HG02981 (cell line): ENCODE results near the gene PTGES3L.
A peak's percentile ranks its signal among the peaks of the same experiment; 100 is the strongest.
"Not testable (repeated sequence)": the region's sequence is repeated elsewhere in the genome, so short reads cannot be mapped to it uniquely, and the experiment has no call there.

Source experiments
- ATAC-seq: cut with Tn5 transposase; IDR thresholded peaks from one replicate; pipeline ENCODE4 v1.9.1; 2021; ENCODE audit warnings: mild to moderate bottlenecking, moderate library complexity; ENCODE audit not compliant: unreplicated experiment

The PTGES3L gene

DNA sequence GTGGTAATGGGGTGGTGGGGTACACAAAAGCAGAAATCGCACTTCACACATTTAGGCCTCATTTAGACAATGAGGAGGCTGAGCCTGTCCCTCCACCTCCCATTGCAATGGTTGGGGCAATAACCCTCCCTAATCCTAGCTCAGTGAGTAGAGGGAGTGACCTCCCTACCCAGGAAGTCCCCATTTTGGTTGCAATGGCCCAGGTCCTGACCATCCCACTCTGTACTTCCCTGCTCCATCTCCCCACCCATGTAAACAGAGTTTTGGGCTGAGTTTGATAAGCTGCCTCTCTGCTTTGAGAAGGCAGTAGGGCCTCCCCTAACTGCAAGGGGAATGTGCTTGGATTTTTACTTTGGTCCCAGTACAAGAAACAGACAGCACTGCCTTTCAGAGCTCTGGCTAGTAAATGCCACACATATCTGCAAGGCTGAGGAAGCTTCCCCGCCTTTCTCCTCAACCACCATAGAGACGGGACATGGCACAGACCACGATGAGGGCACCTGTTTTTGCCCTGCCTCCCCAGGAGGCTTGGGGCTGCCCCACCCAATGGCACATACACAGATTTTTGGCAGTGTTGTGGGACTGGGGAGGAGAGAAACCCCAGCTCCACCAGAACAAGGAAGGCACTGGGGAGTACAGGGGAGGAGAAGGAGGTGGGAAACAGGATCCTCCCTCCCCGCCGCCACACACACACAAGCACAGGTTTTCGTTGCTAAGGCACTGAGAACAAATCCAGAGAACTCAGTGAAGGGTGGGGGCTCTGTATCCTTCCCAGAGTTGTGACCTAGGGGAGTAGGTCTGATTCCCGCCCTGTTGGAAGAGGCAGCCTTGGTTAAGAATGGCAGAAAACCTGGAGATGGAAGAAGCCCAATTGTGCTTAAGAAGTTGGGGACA lies 35.0 kb upstream of the PTGES3L start:
- no peak for ATAC-seq

DNA sequence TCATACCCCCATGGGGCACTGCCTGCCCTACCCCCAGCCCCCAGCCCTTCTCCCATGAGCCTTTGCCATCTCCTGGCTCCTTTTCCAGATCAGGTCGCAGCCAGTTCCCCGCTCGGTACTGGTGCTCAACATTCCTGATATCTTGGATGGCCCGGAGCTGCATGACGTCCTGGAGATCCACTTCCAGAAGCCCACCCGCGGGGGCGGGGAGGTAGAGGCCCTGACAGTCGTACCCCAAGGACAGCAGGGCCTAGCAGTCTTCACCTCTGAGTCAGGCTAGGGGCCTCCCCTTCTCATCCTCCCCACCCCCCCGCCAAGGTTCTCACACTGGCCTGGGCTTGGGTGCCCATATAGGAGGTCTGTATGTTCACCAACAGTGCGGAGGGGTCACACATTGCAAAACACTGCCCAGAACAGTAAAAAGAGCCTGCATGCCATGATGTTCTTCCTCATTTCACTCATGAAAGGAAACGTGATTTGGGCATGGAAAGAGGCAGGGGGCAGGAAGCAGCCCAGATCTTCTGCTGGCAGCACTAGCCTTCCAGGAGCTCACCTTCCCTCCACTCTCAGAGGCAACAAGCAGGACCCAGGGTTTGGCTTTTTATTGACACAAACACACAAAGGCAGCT lies 34.3 kb upstream of the PTGES3L start:
- no peak for ATAC-seq

DNA sequence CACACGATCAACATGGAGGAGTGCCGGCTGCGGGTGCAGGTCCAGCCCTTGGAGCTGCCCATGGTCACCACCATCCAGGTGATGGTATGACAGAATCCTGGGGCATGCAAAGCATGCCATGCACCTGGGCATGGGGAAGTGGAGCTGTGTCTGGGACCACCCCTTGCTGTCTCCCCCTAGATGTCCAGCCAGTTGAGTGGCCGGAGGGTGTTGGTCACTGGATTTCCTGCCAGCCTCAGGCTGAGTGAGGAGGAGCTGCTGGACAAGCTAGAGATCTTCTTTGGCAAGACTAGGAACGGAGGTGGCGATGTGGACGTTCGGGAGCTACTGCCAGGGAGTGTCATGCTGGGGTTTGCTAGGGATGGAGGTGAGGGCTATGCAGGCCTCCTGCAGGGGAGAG lies 33.4 kb upstream of the PTGES3L start:
- ATAC-seq, result no peak

DNA sequence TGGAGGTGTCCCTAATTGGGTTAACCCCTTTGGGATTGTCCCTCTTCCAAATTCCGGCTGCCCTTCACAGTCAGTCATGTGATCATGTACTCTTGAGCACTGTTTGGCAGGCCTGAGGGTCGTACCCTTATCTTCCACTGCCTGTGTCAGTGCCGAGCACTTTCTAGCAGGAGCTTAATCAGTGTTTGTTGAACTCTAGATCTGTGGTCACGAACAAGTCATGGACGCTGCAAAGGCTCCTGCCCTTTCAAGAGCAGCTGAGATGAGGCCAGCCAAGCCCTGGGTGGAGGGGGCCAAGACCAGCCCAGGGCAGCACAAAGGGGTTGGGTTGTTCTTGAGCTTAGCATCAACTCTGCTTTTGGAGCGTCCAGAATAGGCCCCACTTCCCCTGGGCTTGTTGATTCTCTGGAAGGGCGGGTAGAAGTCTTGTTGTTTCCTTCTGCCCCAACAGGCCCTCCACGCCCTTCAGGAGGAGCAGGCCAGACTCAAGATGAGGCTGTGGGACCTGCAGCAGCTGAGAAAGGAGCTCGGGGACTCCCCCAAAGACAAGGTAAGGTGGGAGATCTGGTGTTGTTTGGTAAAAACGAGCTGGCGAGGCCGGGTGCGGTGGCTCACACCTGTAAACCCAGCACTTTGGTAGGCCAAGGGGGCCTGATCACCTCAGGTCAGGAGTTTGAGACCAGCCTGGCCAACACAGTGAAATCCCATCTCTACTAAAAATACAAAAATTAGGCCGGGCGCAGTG lies 32.0 kb upstream of the PTGES3L start:
- ATAC-seq, result no peak

DNA sequence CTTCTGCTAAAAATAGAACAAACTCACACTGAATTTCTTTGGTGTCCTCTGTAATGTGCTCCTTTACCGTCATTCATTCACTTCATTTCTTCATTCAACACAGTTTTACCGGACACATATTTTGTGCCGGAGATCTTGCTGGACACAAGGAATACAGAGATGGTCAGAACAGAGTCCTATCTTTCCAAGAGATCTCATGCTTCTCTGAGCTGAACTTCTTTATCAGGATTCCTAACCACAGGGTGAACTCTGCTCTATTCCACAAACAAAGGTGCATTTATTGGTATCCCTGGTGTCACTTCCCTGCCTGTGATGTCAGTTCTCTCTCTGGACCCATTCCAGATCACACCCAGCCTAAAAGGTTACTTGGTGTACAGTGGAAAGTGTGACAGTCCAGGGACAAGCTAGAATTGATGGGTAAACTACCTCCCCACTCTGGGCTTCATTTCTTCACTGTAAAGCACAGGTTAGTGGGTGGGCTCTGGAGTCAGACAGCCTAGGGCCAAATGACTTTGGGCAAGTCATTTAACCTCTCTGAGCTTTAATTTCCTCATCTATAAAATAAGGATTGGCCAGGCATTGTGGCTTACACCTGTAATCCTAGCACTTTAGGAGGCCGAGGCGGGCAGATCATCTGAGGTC lies 30.9 kb upstream of the PTGES3L start:
- no peak for ATAC-seq

DNA sequence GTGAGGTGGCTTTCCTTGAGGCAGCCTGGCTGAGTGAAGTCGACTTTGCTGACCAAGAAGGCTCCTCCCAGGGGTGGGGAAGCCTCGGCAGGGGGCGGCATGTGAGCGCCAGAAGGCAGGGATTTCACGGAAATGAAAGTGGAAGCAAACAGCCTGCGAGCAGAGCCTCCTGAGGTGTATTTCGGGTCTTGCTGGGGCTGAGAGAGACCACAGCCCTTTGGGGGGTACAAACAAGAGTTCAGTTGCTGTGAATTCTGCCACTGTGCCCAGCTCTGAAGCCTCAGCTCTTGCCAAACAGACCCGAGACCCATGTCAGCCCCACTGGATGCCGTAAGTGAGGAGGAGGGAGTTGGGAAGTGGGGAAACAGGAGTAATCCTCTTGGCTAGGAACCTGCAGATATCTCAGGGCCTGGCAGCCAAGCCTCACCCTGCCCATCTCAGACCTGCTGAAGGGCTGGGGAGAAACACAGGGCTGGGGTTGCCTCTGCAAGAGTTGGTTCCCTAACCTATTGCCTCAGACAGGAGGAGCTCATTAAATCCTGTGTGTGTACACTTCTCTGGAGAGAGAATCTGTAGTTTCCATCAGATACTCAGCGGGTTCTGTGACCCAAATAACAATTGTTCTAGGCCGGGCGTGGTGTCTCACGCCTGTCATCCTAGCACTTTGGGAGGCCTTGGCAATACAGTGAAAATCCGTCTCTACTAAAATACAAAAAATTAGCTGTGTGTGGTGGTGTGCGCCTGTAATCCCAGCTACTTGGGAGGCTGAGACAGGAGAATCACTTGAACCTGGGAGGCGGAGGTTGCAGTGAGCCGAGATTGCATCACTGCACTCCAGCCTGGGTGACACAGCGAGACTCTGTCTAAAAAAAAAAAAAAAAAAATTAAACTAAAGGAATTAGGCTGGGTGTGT lies 27.0 kb upstream of the PTGES3L start, which contains the start of gene IFI35:
TSS of gene IFI35 (plus strand) at position 146 of the 913 bp plus-strand sequence. CDS start at position 310, 164 bp downstream.
- peak; percentile 61 for ATAC-seq

DNA sequence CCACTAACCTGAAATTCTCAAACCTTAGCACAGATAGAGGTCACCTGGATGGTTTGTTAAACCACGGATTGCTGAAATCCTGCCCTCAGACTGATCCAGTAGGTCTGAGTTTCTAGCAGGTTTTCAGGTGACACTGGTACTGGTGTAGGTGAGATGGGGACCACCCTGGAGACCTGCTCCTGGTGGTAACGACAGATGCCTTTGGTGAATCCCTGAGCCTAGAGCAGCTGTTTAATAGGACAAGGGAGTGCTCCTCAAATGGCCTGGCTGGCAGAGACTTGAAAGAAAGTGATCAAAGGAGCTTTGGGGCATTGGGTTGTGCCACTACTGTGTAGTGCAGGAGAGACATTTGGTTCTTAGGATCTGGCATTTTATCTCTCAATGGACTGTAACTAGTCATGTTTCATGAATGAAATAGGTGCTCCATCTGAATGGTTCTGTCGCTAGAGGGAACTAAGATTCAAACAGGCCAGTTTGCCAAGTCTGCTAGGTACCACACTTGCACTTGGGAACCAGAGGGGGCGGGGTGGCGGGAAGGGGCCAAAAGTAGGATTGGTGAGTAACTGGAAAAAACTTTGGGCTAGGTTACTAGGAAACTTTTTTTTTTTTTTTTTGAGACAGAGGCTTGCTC lies 23.8 kb upstream of the PTGES3L start:
- ATAC-seq, result no peak

DNA sequence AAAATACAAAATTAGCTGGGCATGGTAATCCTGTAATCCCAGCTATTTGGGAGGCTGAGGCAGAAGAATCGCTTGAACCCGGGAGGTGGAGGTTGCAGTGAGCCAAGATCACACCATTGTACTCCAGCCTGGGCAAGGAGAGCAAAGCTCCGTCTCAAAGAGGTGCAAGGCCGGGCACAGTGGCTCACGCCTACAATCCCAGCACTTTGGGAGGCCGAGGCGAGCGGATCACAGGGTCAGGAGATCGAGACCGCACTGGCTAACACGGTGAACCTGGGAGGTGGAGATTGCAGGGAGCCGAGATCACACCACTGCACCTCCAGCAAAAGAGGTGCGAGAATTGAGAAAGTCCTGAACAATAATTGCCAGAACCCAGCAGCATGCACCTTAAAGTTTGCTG lies 21.0 kb upstream of the PTGES3L start:
- not testable (repeated sequence) for ATAC-seq

DNA sequence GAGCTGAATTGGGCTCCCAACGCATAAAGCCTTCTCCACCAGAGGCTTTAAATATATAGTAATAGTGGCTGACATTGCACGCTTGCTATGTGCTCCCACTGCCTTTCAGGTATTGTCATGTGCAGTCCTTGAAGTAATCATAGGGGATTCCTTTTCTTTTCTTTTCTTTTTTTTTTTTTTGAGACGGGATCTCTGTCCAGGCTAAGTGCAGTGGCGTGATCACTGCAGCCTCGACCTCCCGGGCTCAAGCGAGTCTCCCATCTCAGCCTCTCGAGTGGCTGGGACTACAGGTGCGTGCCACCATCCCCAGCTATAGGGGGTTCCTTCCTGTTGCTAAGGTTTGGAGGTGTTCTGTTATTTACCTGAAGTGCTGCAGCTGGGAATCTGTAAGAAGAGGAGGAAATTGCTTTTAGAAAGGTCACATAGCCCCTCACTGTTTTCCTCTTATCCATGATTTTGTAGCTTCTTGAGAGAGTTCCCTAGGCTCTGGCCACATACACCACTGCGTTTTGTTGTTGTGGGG lies 19.2 kb upstream of the PTGES3L start:
- no peak for ATAC-seq

DNA sequence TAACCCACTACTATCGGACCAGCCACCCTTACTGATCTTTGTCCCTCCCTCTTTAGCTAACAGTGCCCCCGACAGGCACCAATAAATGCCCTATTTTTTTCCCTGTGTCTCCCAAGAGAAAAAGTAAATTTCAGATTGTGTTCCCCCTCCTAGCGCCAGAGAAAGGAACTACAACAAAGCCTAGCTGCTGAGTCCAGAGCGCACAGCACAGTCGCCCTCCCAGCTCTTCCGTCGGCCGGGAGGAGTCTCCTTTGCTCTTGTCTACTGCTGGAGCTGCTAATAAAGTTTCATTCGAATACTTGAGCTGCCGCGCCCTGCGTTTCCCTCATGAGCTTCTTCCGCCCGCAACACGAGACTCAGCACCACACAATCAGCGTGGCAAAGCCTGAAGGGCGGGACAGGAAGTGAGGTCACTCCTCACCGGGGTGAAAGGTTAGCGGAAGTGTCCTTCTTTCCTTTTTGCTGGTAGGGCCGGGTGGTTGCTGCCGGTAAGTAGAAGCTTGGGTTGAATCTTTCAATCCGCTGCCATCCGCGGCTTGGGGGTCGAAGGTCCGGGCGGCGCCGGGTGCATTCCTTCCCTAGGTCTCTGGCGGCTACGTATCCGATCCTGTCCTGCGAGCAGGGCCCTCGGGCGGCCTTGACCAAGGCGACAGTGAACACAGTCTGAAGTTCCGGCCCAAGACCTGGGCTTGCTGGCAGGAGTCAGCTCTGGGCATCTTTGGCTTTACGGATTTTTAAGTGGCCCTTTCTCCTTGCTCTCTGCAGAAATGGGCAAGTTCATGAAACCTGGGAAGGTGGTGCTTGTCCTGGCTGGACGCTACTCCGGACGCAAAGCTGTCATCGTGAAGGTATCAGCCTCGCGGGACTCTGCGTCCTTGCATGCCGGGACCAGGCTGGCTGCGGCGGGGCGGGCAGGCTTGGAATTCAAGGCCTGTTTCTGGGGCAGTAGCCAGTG lies 18.4 kb upstream of the PTGES3L start, which contains the start of gene RPL27:
TSS of gene RPL27 (plus strand) at position 436 of the 955 bp plus-strand sequence. CDS start at position 768, 332 bp downstream.
- peak; percentile 93 for ATAC-seq

DNA sequence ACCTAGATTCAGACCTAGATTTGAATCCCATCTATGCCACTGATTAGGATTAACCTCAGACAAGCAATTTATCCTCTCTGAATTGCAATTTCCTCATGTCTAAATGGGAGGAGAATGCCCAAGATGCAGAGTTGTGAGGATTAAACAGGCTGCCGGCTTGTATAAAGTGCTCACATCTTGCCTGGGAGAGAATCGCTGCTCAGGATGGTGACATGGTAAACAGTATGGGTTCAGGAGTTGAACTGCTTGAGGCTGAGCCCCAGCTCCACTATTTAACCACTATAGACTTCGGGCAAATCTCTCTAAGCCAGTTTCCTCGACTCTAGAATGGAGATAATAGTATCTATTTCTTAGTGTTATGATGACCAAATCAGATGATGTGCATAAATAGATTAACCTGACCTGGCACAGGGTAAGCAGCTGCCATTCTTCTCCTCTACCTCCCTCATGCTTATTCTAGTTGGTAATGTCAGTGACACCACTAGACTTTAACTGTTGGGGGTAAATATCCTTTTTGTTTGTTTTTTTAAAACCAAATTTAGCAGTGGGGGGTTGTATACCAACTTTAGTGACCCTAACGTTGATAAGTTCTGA lies 17.6 kb upstream of the PTGES3L start:
- ATAC-seq, result no peak

DNA sequence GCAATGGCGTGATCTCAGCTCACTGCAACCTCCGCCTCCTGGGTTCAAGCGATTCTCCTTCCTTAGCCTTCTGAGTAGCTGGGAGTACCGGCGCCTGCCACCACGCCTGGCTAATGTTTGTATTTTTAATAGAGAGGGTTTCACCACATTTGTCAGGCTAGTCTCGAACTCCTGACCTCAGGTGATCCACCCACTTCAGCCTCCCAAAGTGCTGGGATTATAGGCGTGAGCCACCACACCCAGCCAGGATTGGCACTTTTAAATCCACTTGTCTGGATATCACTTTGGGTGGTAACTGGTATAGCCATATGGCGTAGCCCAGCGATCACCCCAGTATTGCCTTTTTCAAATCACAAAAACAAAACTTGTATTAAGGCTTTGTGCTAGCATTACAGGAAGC lies 14.0 kb upstream of the PTGES3L start:
- not testable (repeated sequence) for ATAC-seq

DNA sequence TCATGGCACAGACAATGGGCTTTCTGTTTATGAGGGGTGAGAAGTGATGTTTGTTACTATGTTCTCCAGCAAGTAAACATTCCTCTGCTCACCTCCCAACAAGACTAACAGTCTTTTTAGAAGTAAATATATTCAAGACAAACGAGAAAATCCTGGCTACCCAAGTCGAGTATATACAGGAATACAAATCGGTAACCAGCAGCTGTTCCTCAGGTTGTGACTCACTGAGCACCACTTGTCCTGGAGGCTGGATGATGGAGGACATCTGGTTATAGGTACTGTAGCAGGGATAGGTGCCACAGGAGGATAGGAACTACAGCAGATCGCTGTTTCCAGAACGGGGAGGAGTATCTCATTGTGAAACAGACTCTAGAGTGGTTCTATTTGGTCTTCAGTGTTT lies 13.0 kb upstream of the PTGES3L start:
- ATAC-seq, result no peak

DNA sequence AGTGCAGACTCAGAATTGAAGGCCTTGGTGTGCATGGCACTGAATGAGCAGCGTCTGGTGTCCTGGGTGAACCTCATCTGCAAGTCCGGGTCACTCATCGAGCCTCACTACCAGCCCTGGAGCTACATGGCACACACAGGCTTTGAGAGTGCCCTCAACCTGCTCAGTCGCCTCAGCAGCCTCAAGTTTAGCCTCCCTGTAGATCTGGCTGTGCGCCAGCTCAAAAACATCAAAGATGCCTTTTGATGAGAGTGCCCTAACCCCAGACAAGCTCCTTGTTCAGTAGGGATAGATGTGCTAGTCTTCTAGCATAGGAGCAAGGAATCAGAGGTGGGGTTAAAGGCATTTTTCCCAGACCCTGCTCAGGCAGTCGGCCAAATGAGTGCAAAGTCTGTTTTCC lies 11.6 kb upstream of the PTGES3L start:
- no peak for ATAC-seq

DNA sequence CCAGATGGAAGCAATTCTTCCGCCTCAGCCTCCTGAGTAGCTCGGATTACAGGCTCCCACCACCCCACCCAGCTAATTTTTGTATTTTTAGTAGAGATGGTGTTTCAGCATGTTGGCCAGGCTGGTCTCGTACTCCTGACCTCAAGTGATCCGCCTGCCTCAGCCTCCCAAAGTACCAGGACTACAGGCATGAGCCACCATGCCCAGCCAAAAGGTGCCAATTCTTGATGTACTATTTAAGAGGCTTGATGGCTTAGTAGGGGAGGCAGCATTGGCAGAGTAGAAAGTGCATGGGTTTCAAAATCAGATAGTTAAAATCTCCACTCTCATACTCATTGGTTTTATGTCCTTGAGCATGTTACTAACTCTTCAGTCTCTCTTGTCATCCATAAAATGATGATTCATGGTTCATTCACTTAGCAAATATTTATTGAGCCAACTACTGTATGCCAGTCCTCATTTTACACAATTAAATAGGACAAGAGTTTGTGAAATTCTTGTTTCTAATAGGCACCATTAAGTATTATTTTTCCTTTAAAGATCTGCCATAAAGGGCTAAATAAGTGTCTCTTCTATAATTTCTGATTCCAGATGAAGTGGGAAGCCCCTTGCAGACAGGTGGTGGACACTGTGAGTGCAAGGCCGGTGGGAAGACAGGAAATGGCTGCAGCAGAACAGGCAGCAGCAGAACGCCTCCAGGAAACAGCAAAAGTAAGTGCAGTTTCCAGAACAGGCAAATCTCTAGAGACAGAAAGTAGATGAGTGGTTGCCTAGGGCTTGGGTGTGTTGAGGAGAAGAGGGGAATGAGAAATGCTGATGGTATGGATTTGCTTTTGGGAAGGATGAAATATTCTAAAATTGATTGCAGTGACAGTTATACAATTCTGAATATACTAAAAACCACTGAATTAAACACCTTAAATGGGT lies 10.1 kb upstream of the PTGES3L start:
- no peak for ATAC-seq

DNA sequence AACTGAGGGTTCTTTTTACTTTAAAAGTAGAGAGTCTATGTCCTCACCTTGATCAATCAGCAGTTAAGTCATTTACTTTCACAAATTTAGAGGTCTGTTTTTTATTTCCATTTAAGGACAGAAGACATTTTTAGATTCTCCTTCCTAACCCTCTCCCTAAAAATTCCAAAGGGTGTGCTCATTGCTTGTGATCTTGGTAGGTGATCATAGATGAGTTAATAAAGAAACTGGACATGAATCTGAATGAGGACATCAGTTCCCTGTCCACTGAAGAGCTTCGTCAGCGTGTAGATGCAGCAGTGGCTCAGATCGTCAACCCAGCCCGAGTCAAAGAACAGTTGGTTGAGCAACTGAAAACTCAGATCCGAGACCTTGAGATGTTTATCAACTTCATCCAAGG lies 9.3 kb upstream of the PTGES3L start:
- ATAC-seq, result no peak

DNA sequence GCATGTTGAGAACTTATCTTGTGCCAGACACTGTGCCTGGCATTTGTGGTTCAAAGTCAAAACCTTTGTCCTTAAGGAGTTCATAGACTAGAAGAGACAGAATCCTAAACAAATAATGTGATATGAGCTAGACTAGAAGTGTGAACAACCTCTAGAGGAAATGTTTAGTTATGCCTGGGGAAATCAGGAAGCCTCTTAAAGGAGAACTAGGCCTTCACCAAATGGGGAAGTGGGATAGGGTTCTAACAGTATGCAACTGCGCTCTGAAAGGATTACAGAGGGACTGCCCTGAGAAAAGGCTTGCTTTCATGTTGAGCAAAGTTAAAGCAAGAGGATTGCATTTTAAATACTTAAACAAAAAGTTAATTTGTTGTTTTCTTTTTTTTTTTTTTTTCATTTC lies 5.3 kb upstream of the PTGES3L start:
- ATAC-seq, result no peak
